GM12878 (cell line): Measurements from ENCODE around the gene AGPAT2. TPM values are rescaled to one million over a fixed set of nuclear protein-coding genes. Genes with fewer than 3 reads are reported as not detected.

ENCODE experiments used
- ASH2L ChIP-seq: fragments of 300-600, 200-600 bp; sonication (generic); IDR thresholded peaks from 2 replicates; pipeline ENCODE4 v1.6.1; 2017; ENCODE audit warnings: low read depth, mild to moderate bottlenecking, borderline replicate concordance
- BACH1 ChIP-seq: fragments of 450-650 bp; IDR thresholded peaks from 2 replicates; pipeline ENCODE4 v1.6.1; 2017; ENCODE audit warnings: mild to moderate bottlenecking, borderline replicate concordance
- CBX5 ChIP-seq: sonication (generic); IDR thresholded peaks from 2 replicates; pipeline ENCODE4 v1.6.1; 2016; ENCODE audit warnings: low read depth, moderate library complexity, mild to moderate bottlenecking, inconsistent platforms
- EED ChIP-seq: sonication (generic); IDR thresholded peaks from 2 replicates; pipeline ENCODE4 v1.6.1; 2016; ENCODE audit warnings: antibody characterized with exemption, low read depth
- EP300 ChIP-seq, 2 experiments: fragments of 150-350 bp in 1 of 2; IDR thresholded peaks; 2 replicates each; pipeline ENCODE4 v1.6.1; 2011 to 2012; ENCODE audit warnings: low read depth in 2 of 2, low read length in 2 of 2, borderline replicate concordance in 1 of 2, improper control_type of control experiment in 1 of 2, inconsistent platforms in 1 of 2; ENCODE audit not compliant: control insufficient read depth in 1 of 2
- IKZF1 ChIP-seq: fragments of 450-650 bp; conservative IDR thresholded peaks from 2 replicates; pipeline ENCODE4 v1.6.1; 2017; ENCODE audit warnings: antibody characterized with exemption, mild to moderate bottlenecking
- IKZF2 ChIP-seq, 2 experiments: fragments of 450-650 bp; IDR thresholded peaks; 2 replicates each; pipeline ENCODE4 v1.6.1; 2017; ENCODE audit warnings: mild to moderate bottlenecking in 2 of 2, moderate library complexity in 2 of 2
- IRF4 ChIP-seq: IDR thresholded peaks from 2 replicates; pipeline ENCODE4 v1.6.1; 2011; ENCODE audit warnings: low read depth, low read length
- JUND ChIP-seq: IDR thresholded peaks from 2 replicates; pipeline ENCODE4 v1.6.1; 2012; ENCODE audit warnings: low read depth, mild to moderate bottlenecking, low read length, improper control_type of control experiment, moderate library complexity
- LARP7 ChIP-seq: fragments of 450-650 bp; IDR thresholded peaks from 2 replicates; pipeline ENCODE4 v1.6.1; 2017; ENCODE audit warnings: mild to moderate bottlenecking
- MTA2 ChIP-seq: fragments of 450-650 bp; IDR thresholded peaks from 2 replicates; pipeline ENCODE4 v1.6.1; 2016; ENCODE audit warnings: low read depth, mild to moderate bottlenecking, moderate library complexity
- NRF1 ChIP-seq: conservative IDR thresholded peaks from 2 replicates; pipeline ENCODE4 v1.6.1; 2011; ENCODE audit warnings: mild to moderate bottlenecking, low read depth, low read length, improper control_type of control experiment
- RAD51 ChIP-seq: fragments of 450-650 bp; IDR thresholded peaks from 2 replicates; pipeline ENCODE4 v1.6.1; 2016; ENCODE audit warnings: moderate library complexity, mild to moderate bottlenecking, inconsistent platforms
- RUNX3 ChIP-seq: IDR thresholded peaks from 2 replicates; pipeline ENCODE4 v1.6.1; 2012; ENCODE audit warnings: low read length, inconsistent platforms
- SMARCA5 ChIP-seq: fragments of 450-650 bp; IDR thresholded peaks from 2 replicates; pipeline ENCODE4 v1.6.1; 2017; ENCODE audit warnings: mild to moderate bottlenecking
- SPI1 ChIP-seq: IDR thresholded peaks from 2 replicates; pipeline ENCODE4 v1.6.1; 2011; ENCODE audit warnings: low read depth, mild to moderate bottlenecking, low read length, moderate library complexity, borderline replicate concordance; ENCODE audit not compliant: insufficient read depth
- SREBF2 ChIP-seq: IDR thresholded peaks from 2 replicates; pipeline ENCODE4 v1.6.1; 2012; ENCODE audit warnings: mild to moderate bottlenecking, low read length
- SRF ChIP-seq, 2 experiments: IDR thresholded peaks; 2 replicates each; pipeline ENCODE4 v1.6.1; 2011; ENCODE audit warnings: low read depth in 2 of 2, low read length in 2 of 2, mild to moderate bottlenecking in 1 of 2, moderate library complexity in 1 of 2
- SUPT20H ChIP-seq: IDR thresholded peaks from 2 replicates; pipeline ENCODE4 v1.6.1; 2011; ENCODE audit warnings: low read depth, mild to moderate bottlenecking, low read length, moderate library complexity, borderline replicate concordance; ENCODE audit not compliant: control insufficient read depth
- polyA plus RNA-seq, 11 experiments: library from polyadenylated mRNA; depleted of rRNA in 4 of 11; unstranded in 6 of 11; stranded (reverse) in 5 of 11; fragments of >200 nt; fragmentation: Nextera tagmentation in 4 of 11; fragmentation: Illumina TruSeq in 1 of 11; extraction: Ambion mirVana in 4 of 11; extraction: Trizol in 1 of 11; gene quantifications; 1 replicate in 1 of 11; 2 replicates in 10 of 11; pipeline versions ENCODE4 v1.2.1 to v1.2.3, GENCODE V29; 2011 to 2016; ENCODE audit warnings: inconsistent platforms in 2 of 11, missing spikeins in 2 of 11, low read depth in 1 of 11
- total RNA-seq, 4 experiments: library from RNA; depleted of rRNA in 3 of 4; stranded (reverse); fragments of >200 nt in 3 of 4; fragmentation: Illumina TruSeq in 1 of 4; extraction: Trizol in 1 of 4; gene quantifications; 2 replicates each; pipeline versions ENCODE4 v1.2.1 to v1.2.3, GENCODE V29; 2013 to 2021
- TF ChIP-seq, protein P1 (sequence below): fragments of 450-650 bp; conservative IDR thresholded peaks from 2 replicates; pipeline ENCODE4 v1.6.1; 2017; ENCODE audit warnings: mild to moderate bottlenecking, moderate library complexity
- TF ChIP-seq, protein P2 (sequence below), 3 experiments: IDR thresholded peaks in 2 of 3; conservative IDR thresholded peaks in 1 of 3; 2 replicates each; pipeline ENCODE4 v1.5.1; 2011; ENCODE audit warnings: low read depth in 3 of 3, low read length in 3 of 3, mild to moderate bottlenecking in 3 of 3, control low read depth in 2 of 3, moderate library complexity in 2 of 3, inconsistent platforms in 1 of 3, mixed read lengths in 1 of 3; ENCODE audit not compliant: control insufficient read depth in 2 of 3, insufficient read depth in 1 of 3; ENCODE audit errors: extremely low read depth in 1 of 3

Gene AGPAT2
- total and polyA plus RNA-seq, 10 of the 15 experiments (the other 5 are each of a cell fraction or from before 2014, with no cell fraction given) = 0.10 to 28.5 (median 18.2) TPM

- TF ChIP-seq, protein P1, sequence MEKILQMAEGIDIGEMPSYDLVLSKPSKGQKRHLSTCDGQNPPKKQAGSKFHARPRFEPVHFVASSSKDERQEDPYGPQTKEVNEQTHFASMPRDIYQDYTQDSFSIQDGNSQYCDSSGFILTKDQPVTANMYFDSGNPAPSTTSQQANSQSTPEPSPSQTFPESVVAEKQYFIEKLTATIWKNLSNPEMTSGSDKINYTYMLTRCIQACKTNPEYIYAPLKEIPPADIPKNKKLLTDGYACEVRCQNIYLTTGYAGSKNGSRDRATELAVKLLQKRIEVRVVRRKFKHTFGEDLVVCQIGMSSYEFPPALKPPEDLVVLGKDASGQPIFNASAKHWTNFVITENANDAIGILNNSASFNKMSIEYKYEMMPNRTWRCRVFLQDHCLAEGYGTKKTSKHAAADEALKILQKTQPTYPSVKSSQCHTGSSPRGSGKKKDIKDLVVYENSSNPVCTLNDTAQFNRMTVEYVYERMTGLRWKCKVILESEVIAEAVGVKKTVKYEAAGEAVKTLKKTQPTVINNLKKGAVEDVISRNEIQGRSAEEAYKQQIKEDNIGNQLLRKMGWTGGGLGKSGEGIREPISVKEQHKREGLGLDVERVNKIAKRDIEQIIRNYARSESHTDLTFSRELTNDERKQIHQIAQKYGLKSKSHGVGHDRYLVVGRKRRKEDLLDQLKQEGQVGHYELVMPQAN = no peak
- TF ChIP-seq IKZF2 (IDR thresholded peaks at IDR 0.05) (peak in 1 of 2 experiments; percentile 32; a peak in 2 of 4 replicates), SUPT20H (no peak), LARP7 (no peak), JUND (peak; percentile 32; the same call in 1 of the 2 replicates), RAD51 (no peak), SRF (IDR thresholded peaks at IDR 0.05; ENCODE audit: low read depth in 2 of 2, low read length in 2 of 2) (0 out of 4 replicates have a peak, but pooled peaks of 1 of the 2 experiments have one; percentile 4), ASH2L (no peak), EED (peak; percentile 72), SMARCA5 (peak; percentile 59; the same call in 1 of the 2 replicates), NRF1 (no peak), MTA2 (peak; percentile 53), IRF4 (peak; percentile 74; the same call in 1 of the 2 replicates), RUNX3 (peak; percentile 75), SPI1 (peak; percentile 88), EP300 (IDR thresholded peaks at IDR 0.05; ENCODE audit: borderline replicate concordance in 1 of 2, control insufficient read depth in 1 of 2, low read depth in 2 of 2, low read length in 2 of 2) (0 out of 4 replicates have a peak, but pooled peaks of 1 of the 2 experiments have one; percentile 18), CBX5 (0 out of 2 replicates have a peak, but pooled peaks have one; percentile 36), BACH1 (no peak), IKZF1 (0 out of 2 replicates have a peak, but pooled peaks have one; percentile 31), SREBF2 (no peak)
- TF ChIP-seq, protein P2, sequence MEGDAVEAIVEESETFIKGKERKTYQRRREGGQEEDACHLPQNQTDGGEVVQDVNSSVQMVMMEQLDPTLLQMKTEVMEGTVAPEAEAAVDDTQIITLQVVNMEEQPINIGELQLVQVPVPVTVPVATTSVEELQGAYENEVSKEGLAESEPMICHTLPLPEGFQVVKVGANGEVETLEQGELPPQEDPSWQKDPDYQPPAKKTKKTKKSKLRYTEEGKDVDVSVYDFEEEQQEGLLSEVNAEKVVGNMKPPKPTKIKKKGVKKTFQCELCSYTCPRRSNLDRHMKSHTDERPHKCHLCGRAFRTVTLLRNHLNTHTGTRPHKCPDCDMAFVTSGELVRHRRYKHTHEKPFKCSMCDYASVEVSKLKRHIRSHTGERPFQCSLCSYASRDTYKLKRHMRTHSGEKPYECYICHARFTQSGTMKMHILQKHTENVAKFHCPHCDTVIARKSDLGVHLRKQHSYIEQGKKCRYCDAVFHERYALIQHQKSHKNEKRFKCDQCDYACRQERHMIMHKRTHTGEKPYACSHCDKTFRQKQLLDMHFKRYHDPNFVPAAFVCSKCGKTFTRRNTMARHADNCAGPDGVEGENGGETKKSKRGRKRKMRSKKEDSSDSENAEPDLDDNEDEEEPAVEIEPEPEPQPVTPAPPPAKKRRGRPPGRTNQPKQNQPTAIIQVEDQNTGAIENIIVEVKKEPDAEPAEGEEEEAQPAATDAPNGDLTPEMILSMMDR (IDR thresholded peaks at IDR 0.05 in 2 of 3, conservative IDR thresholded peaks at IDR 0.05 in 1 of 3; ENCODE audit: control insufficient read depth in 2 of 3, extremely low read depth in 1 of 3, insufficient read depth in 1 of 3, low read depth in 3 of 3, low read length in 3 of 3) = no peak
These were observed 1.2 kb upstream of the AGPAT2 start (continued) for GRCh38 chr9:136688274-136689107.
